ENCODE data around the gene NDUFAF3.

The NDUFAF3 gene

DNA sequence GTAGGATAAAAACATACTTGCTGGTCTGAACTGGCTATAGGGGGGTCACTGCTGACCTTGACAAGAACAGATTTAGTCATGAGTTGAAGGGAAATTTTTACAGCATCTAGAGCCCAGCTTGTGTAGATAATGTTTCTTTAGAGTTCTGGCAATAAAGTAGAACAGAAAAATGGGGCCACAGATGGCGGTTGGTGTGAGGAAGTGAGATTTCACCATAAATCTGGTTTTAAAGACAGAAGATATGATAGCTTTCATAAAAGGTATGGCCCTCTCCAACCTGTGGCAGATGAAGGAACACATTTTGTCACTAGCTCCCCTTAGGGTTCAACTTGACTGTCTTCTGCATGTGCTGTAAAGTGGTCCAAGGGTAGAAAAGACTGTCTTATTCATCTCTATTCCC, 31.6 kb downstream of the NDUFAF3 start:
- no peak for DNase-seq (ENCODE audit: low read depth in 1 of 2, low spot score in 1 of 2)

DNA sequence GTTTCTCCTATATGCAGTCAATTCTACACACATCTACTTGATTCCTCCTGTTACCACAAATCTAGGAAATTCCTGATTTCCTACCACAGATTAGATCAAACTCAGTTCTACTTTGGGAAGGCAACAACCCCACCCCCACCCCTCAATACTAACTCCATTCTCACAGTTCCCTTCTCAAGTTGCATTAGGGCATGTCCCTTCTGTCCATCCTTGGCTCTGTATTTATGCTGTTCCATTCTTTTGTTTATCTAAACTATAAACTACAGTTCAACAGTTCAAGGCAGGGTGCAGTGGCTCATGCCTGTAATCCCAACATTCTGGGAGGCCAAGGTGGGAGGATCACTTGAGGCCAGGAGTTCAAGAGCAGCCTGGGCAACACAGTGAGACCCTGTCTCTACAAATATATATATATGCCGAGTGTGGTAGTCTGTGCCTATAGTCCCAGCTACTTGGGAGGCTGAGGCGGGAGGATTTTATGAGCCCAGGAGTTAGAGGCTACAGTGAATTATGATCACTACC, 32.5 kb downstream of the NDUFAF3 start:
- DNase-seq (ENCODE audit: low read depth in 1 of 2, low spot score in 1 of 2) = no peak

DNA sequence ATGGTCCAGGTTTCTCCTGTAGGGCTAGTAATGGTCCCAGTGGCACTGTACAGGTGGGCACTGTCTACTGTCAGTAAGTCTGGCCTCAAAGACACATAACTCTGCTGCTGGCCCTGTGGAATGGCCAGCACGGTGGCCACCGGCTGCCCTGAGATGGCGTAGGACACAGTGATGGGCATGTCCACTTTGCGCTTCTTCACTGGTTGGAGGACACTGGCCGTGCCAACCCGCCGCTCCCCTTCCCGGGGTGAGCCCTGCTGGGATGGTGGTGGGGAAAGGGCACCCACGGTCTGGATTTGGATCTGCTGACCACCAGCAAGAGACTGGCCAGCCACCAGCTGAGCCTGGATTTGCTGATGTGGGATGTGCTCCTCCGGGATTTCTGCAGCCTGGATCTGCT, 35.3 kb downstream of the NDUFAF3 start:
- DNase-seq (ENCODE audit: low read depth in 1 of 2, low spot score in 1 of 2) = no peak

DNA sequence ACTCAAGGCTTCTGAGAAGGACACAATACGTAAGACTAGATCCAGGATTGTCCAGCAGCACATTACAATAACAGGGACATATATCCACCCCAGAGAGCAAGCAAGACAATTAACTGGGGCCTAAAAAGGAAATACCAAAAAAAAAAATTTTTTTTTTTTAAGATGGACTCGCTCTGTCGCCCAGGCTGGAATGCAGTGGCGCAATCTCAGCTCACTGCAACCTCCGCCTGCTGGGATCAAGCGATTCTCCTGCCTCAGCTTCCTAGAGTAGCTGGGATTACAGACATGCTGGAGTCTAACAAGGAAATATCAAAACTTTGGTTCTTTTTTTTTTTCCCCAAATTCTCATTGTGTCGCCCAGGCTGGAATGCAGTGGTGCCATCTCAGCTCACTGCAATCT, 36.1 kb downstream of the NDUFAF3 start:
- no peak for DNase-seq (ENCODE audit: low read depth in 1 of 2, low spot score in 1 of 2)
